HepG2 (cell line): ENCODE results near the gene DHX16. TPM values are rescaled to one million over a fixed set of nuclear protein-coding genes. Genes with fewer than 3 reads are reported as not detected.

Source experiments
- CSRNP2 ChIP-seq: sonication (generic); formaldehyde crosslinking; conservative IDR thresholded peaks from 2 replicates; pipeline ENCODE4 v1.8.0; 2022; ENCODE audit warnings: low read depth, missing genetic modification reagents
- KAT7 ChIP-seq: IDR thresholded peaks from 2 replicates; pipeline ENCODE4 v1.6.1; 2018; ENCODE audit warnings: borderline replicate concordance, missing compliant biosample characterization
- NFKBIZ ChIP-seq: IDR thresholded peaks from 2 replicates; pipeline ENCODE4 v1.6.1; 2018; ENCODE audit warnings: missing genetic modification reagents, missing compliant biosample characterization
- NPAS2 ChIP-seq: sonication (generic); formaldehyde crosslinking; IDR thresholded peaks from 2 replicates; pipeline ENCODE4 v1.8.0; 2022; ENCODE audit warnings: mild to moderate bottlenecking, missing genetic modification reagents, borderline replicate concordance
- PLSCR1 ChIP-seq: sonication (generic); formaldehyde crosslinking; IDR thresholded peaks from 2 replicates; pipeline ENCODE4 v1.5.0; 2020; ENCODE audit warnings: missing genetic modification reagents, mild to moderate bottlenecking, borderline replicate concordance
- POLR2G ChIP-seq: fragments of 200-400 bp; formaldehyde crosslinking; IDR thresholded peaks from 2 replicates; pipeline ENCODE4 v1.6.1; 2018; ENCODE audit warnings: mild to moderate bottlenecking, low read depth, low read length, moderate library complexity
- RBM22 ChIP-seq: fragments of 200-400 bp; formaldehyde crosslinking; optimal IDR thresholded peaks from 2 replicates; pipeline ENCODE3; 2017; ENCODE audit warnings: mild to moderate bottlenecking, low read length, moderate library complexity
- SPEN ChIP-seq: sonication (generic); formaldehyde crosslinking; IDR thresholded peaks from 2 replicates; pipeline ENCODE4 v1.5.1; 2020; ENCODE audit warnings: low read depth, mild to moderate bottlenecking, missing genetic modification reagents
- STAT5B ChIP-seq: sonication (generic); formaldehyde crosslinking; IDR thresholded peaks from 2 replicates; pipeline ENCODE4 v1.4.0; 2020; ENCODE audit warnings: missing genetic modification reagents
- TFDP1 ChIP-seq: IDR thresholded peaks from 2 replicates; pipeline ENCODE4 v1.6.1; 2016; ENCODE audit warnings: missing compliant biosample characterization, missing genetic modification reagents, borderline replicate concordance
- TRIM24 ChIP-seq: sonication (generic); formaldehyde crosslinking; IDR thresholded peaks from 2 replicates; pipeline ENCODE4 v1.8.0; 2022; ENCODE audit warnings: mild to moderate bottlenecking, missing genetic modification reagents
- ZBTB4 ChIP-seq: sonication (generic); formaldehyde crosslinking; IDR thresholded peaks from 2 replicates; pipeline ENCODE4 v1.4.0; 2020; ENCODE audit warnings: missing genetic modification reagents, mild to moderate bottlenecking, borderline replicate concordance
- ZFP91 ChIP-seq: sonication (generic); formaldehyde crosslinking; IDR thresholded peaks from 2 replicates; pipeline ENCODE4 v1.9.0; 2022; ENCODE audit warnings: missing genetic modification reagents, mild to moderate bottlenecking, borderline replicate concordance
- ZGPAT ChIP-seq: IDR thresholded peaks from 2 replicates; pipeline ENCODE4 v1.6.1; 2016; ENCODE audit warnings: mild to moderate bottlenecking
- ZNF234 ChIP-seq: sonication (generic); formaldehyde crosslinking; conservative IDR thresholded peaks from 2 replicates; pipeline ENCODE4 v1.5.1; 2020; ENCODE audit warnings: mild to moderate bottlenecking, missing genetic modification reagents
- ZNF441 ChIP-seq: sonication (generic); formaldehyde crosslinking; IDR thresholded peaks from 2 replicates; pipeline ENCODE4 v1.7.0; 2021; ENCODE audit warnings: missing genetic modification reagents, borderline replicate concordance
- ZNF501 ChIP-seq: sonication (generic); formaldehyde crosslinking; IDR thresholded peaks from 2 replicates; pipeline ENCODE4 v1.5.1; 2020; ENCODE audit warnings: mild to moderate bottlenecking, moderate library complexity, missing genetic modification reagents
- polyA plus RNA-seq, 8 experiments: library from polyadenylated mRNA; depleted of rRNA in 3 of 8; stranded (reverse) in 7 of 8; unstranded in 1 of 8; fragments of >200 nt; fragmentation: Illumina TruSeq in 4 of 8; extraction: Trizol in 4 of 8; gene quantifications; 2 replicates each; pipeline versions ENCODE4 v1.2.1 to v1.2.3, GENCODE V29; 2011 to 2016; ENCODE audit warnings: low read depth in 4 of 8, missing spikeins in 1 of 8, mixed read lengths in 1 of 8; ENCODE audit not compliant: insufficient read depth in 1 of 8
- total RNA-seq, 5 experiments: library from RNA; depleted of rRNA; stranded (reverse); fragments of >200 nt; fragmentation: Illumina TruSeq; extraction: Trizol; gene quantifications; 2 replicates each; pipeline ENCODE4 v1.2.3, GENCODE V29; 2016; ENCODE audit warnings: low read depth in 1 of 5

The DHX16 gene
- total and polyA plus RNA-seq, 2 of the 13 experiments (the other 11 are each of a cell fraction or from before 2014, with no cell fraction given): 57.0 to 58.5 TPM

GRCh38 chr6:30717129-30717844 lies 44.5 kb upstream of the DHX16 start, which contains the start of gene MDC1 (continued):
- TF ChIP-seq ZBTB4 (CRISPR knock-in tag): peak; percentile 85; the same call in 1 of the 2 replicates
- peak; percentile 98 for TF ChIP-seq POLR2G
- TF ChIP-seq ZFP91 (CRISPR knock-in tag): peak; percentile 94
- TF ChIP-seq SPEN: peak; percentile 99
- peak; percentile 19; the same call in 1 of the 2 replicates for TF ChIP-seq ZNF234
- peak; percentile 100 for TF ChIP-seq TFDP1
- peak; percentile 87; the same call in 1 of the 2 replicates for TF ChIP-seq KAT7
- TF ChIP-seq CSRNP2: no peak; the same call in 1 of the 2 replicates
- TF ChIP-seq ZNF441 (CRISPR knock-in tag): 0 out of 2 replicates have a peak, but pooled peaks have one; percentile 13
- peak; percentile 80 for TF ChIP-seq NFKBIZ (CRISPR knock-in tag)
- TF ChIP-seq STAT5B (CRISPR knock-in tag): peak; percentile 93
- TF ChIP-seq NPAS2 (CRISPR knock-in tag): no peak
- TF ChIP-seq ZGPAT (CRISPR knock-in tag): peak; percentile 98
- TF ChIP-seq ZNF501 (CRISPR knock-in tag): peak; percentile 89
- peak; percentile 65 for TF ChIP-seq RBM22
- TF ChIP-seq PLSCR1 (CRISPR knock-in tag): no peak
- no peak for TF ChIP-seq TRIM24 (CRISPR knock-in tag)
